ENCODE measurements around the gene SLC38A3. TPM values are rescaled to one million over a fixed set of nuclear protein-coding genes. Genes with fewer than 3 reads are reported as not detected.

Gene SLC38A3
- total RNA-seq, 4 donors from 2014 or later: 1.3 TPM; not detected in 3

DNA sequence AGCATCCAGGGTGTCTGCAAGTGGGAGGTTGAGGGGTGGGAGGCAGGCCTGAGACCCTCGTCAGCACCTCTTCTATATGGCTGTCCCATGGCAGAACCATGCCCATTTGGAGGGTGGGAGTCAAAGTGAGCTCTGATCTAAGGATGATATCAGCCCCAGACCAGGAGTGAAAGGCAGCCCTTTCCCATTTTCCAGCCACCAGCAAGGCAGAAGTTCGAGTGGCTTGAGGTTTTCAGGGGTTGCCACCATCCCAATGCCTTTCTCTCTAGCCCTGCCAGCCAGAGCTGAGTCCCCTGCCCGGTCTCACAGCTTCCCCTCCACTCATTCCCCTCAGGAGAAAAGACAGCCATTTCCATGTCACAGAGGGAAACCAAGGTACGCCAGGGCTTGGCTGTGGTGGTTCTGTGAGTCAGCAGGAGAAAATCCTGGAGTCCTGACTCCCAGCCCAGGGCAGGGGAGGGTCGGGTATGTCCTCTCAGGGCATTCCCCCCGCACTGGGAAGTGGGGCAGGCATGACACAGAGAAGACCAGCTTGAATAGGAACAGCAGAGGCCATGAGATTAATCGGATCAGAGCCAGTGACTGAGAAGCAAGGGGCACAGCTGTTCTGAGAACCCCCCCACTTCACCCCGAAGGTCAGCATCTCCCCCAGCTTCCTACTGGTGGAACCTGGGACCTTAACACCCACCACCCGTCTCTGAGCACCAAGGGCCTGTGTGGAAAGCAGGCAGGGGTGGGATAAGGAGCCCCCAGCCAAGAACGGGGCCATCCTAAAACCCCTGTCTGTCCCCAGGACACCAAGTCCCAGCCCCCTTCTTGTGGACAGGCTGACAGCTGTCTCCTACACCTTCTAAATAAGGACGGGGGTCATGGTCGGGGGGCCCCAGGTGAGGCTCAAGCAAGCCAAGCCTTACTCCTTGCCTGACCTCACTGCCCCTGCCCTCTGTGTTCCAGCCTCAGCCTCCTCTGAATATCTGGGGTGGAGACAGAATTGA is 965 bp upstream of the SLC38A3 start:
- Histone ChIP-seq H3K27me3 (peaks cover 0 to 23% of the 10 kb centered on the region in 2 donors), H3K4me1 (peaks cover 4 to 18% (median 11%) of the 10 kb centered on the region in 4 donors), H3K36me3 (no peaks in the 10 kb centered on the region), H3K9me3 (no peaks in the 10 kb centered on the region), H3K27ac (no peak overlapping the region), H3K4me3 (no peak overlapping the region)
- no peak for TF ChIP-seq POLR2A (IDR thresholded peaks at IDR 0.05)
- TF ChIP-seq, protein P1, sequence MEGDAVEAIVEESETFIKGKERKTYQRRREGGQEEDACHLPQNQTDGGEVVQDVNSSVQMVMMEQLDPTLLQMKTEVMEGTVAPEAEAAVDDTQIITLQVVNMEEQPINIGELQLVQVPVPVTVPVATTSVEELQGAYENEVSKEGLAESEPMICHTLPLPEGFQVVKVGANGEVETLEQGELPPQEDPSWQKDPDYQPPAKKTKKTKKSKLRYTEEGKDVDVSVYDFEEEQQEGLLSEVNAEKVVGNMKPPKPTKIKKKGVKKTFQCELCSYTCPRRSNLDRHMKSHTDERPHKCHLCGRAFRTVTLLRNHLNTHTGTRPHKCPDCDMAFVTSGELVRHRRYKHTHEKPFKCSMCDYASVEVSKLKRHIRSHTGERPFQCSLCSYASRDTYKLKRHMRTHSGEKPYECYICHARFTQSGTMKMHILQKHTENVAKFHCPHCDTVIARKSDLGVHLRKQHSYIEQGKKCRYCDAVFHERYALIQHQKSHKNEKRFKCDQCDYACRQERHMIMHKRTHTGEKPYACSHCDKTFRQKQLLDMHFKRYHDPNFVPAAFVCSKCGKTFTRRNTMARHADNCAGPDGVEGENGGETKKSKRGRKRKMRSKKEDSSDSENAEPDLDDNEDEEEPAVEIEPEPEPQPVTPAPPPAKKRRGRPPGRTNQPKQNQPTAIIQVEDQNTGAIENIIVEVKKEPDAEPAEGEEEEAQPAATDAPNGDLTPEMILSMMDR (IDR thresholded peaks at IDR 0.05): no peak
- DNase-seq: no peak

DNA sequence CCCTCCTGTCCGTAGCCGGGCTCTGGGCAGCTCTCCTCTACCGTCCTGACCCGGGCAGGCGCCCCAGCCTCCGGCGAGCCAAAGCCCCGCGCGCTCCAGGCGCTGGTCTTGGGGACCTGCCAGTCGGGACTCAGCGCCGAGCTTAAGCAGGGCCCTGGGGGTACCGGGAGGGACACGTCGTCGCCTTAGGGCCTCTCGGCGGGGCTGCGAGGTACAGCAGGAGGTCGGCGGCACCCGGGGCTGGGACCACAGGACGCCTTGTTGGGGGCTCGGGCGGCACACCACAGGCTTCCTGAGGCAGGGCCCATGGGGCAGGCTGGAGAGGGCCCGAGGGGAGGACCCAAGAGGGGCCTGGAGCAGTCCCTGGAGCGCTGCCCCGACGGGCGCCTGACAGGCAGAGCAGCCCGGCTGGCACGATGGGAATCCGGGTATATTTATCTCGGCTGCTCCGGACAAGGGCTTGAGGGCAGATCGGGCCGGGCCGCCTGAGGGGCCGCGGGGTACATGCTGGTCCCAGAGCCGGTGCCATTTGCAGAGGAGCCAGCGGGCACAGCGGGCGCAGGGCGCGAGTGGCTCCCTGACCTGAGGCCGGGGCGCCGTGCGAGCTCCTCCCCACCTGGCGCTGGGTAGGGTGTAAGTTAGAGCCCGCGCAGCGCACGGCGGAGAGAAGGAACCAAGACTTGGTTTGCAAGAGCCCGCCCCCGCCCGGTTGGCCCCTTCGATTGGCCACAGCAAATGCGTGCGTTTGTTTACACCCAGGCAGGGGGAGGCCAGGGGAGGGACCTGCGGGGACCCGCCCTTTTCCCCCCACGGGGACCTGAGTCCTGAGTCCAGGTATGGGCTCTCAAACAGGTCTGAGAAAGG is 574 bp downstream of the SLC38A3 start:
- peak; percentile 27 to 66 (median 60) for DNase-seq
- H3K4me3 ChIP-seq: peak overlapping the region; percentile 15 to 49 (median 38)
- H3K27me3 ChIP-seq: peaks cover 0 to 23% of the 10 kb centered on the region in 2 donors
- no peak overlapping the region for H3K27ac ChIP-seq
- TF ChIP-seq, protein P1 (IDR thresholded peaks at IDR 0.05): no peak
- no peak for TF ChIP-seq POLR2A (IDR thresholded peaks at IDR 0.05)
- no peaks in the 10 kb centered on the region for H3K9me3 ChIP-seq
- H3K4me1 ChIP-seq: peaks cover 4 to 18% (median 11%) of the 10 kb centered on the region in 4 donors
- H3K36me3 ChIP-seq: no peaks in the 10 kb centered on the region

DNA sequence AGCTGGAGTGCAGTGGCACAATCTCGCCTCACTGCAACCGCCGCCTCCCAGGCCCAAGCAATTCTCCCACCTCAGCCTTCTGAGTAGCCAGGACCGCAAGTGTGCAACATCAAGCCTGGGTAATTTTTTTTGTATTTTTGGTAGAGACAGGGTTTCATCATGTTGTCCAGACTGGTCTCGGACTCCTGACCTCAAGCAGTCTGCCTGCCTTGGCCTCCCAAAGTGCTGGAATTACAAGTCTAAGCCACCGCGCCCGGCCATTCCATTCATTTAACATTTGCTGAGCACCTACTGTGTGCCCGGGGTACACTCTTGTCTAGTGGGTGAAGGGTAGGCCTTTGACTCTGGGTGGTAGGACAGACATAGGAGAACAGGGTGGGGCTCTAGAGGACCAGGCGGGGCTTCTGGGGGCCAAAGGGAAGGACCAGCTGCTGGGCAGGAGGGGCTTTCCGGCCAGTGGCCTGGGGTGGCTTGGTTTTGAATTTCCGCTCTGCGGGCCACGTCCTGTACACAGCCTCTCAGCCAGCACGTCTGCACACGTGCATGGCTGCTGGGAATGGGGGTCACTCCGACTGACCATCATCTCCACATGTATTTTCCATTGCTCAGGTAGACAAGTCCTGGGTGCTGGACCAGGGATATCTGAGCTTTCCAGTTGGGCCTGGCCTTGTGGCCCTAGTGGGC is 2.4 kb downstream of the SLC38A3 start:
- Histone ChIP-seq H3K9me3 (no peaks in the 10 kb centered on the region), H3K27me3 (peaks cover 0 to 23% of the 10 kb centered on the region in 2 donors), H3K36me3 (no peaks in the 10 kb centered on the region), H3K27ac (no peak overlapping the region), H3K4me3 (no peak overlapping the region), H3K4me1 (peaks cover 4 to 23% (median 11%) of the 10 kb centered on the region in 4 donors)
- DNase-seq: no peak
- TF ChIP-seq, protein P1 (IDR thresholded peaks at IDR 0.05): no peak
- TF ChIP-seq POLR2A (IDR thresholded peaks at IDR 0.05): no peak

DNA sequence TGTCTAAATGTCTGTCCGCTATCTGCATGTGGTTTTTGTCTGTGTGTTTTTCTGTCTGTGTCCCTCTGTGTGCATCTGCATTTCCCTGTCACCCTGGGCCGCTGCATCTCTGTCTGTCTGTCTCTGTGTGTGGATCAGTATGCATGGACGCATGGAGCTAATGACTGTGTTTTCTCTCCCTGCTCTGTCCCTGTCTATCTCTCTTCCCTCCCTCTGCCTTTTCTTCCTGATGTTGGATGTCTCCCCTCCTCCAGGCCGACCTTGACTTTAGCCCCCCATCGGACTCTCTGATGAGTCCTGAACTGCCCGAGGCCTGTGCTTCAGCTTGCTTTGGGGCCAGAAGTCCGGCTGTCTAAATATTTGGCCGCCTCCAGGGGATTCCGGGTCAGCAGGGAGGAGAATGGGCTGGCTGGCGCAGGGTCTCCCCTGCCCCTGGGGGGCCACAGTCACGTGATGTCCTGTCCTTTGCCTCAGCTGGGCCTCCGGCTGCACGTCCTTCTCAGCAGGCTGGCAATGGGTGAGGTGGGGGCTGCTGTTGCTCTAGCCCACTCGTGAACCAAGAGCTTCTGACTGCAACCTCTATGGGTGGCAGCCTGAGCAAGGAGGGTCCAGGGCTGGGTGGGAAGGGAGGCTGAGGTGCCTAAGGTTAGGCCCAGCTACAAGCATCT is 3.7 kb downstream of the SLC38A3 start:
- peaks cover 0 to 23% of the 10 kb centered on the region in 2 donors for H3K27me3 ChIP-seq
- no peaks in the 10 kb centered on the region for H3K9me3 ChIP-seq
- H3K36me3 ChIP-seq: no peaks in the 10 kb centered on the region
- peaks cover 4 to 23% (median 11%) of the 10 kb centered on the region in 4 donors for H3K4me1 ChIP-seq
- no peak overlapping the region for H3K27ac ChIP-seq
- TF ChIP-seq, protein P1 (IDR thresholded peaks at IDR 0.05): no peak
- no peak for TF ChIP-seq POLR2A (IDR thresholded peaks at IDR 0.05)
- no peak overlapping the region for H3K4me3 ChIP-seq
- DNase-seq: no peak

Data from Peyer's patch (tissue), 4 donors.